B cell (primary cell): ENCODE data around the gene THRB. TPM values are rescaled to one million over a fixed set of nuclear protein-coding genes. Genes with fewer than 3 reads are reported as not detected.

Experiments
- ATAC-seq: fragments of 200-7000 bp; cut with Tn5 transposase; one replicate; pipeline ENCODE4 v1.10.0; 2021; ENCODE audit warnings: low read depth, mild to moderate bottlenecking, moderate number of reproducible peaks, moderate library complexity
- CTCF ChIA-PET: fragments of 350-600 bp; sonication (Branson Sonifier 250); formaldehyde crosslinking; loops from one replicate; lab custom pipeline; 2021; ENCODE audit warnings: antibody characterized with exemption, inconsistent platforms; lab: Charles Lee
- POLR2A ChIA-PET: fragments of 350-600 bp; sonication (Branson Sonifier 250); formaldehyde crosslinking; loops from one replicate; lab custom pipeline; 2021; ENCODE audit warnings: antibody characterized with exemption; lab: Charles Lee
- DNase-seq: peaks from one replicate; pipeline ENCODE4 v3.0.0; 2013
- H2AFZ ChIP-seq: 2 replicates; pipeline ENCODE4 v1.6.1; 2012; ENCODE audit warnings: mild to moderate bottlenecking, low read depth, low read length; ENCODE audit not compliant: insufficient read depth, poor library complexity, severe bottlenecking
- H3K27ac ChIP-seq, 2 donors: 1 replicate in 1 of 2; 2 replicates in 1 of 2; pipeline ENCODE4 v1.5.1; 2012 to 2013; ENCODE audit warnings: low read length in 2 of 2, mild to moderate bottlenecking in 2 of 2, moderate library complexity in 1 of 2
- H3K27me3 ChIP-seq, 4 experiments: fragments of 200-600 bp in 1 of 4; sonication (generic) in 1 of 4; replicated peaks in 1 of 4; 1 replicate in 2 of 4; 2 replicates in 2 of 4; pipeline versions ENCODE4 v1.6.1 to v1.7.0; 2013 to 2016; ENCODE audit warnings: low read length in 3 of 4, mild to moderate bottlenecking in 2 of 4, mixed read lengths in 1 of 4, moderate library complexity in 1 of 4; ENCODE audit not compliant: insufficient read depth in 4 of 4, control insufficient read depth in 3 of 4; ENCODE audit errors: control extremely low read depth in 1 of 4
- H3K36me3 ChIP-seq, 2 experiments: replicated peaks in 1 of 2; 1 replicate in 1 of 2; 2 replicates in 1 of 2; pipeline versions ENCODE4 v1.6.1 to v1.7.1; 2013; ENCODE audit warnings: low read length in 1 of 2; ENCODE audit not compliant: insufficient read depth in 2 of 2, control insufficient read depth in 1 of 2; ENCODE audit errors: control extremely low read depth in 1 of 2, extremely low read depth in 1 of 2
- H3K4me1 ChIP-seq, 2 donors: fragments of 200-600 bp in 1 of 2; sonication (generic) in 1 of 2; 1 replicate in 1 of 2; 2 replicates in 1 of 2; pipeline versions ENCODE4 v1.5.1 to v1.6.1; 2013 to 2017; ENCODE audit warnings: low read length in 2 of 2; ENCODE audit not compliant: control insufficient read depth in 2 of 2, insufficient read depth in 2 of 2
- H3K4me2 ChIP-seq: replicated peaks from 2 replicates; pipeline ENCODE3; 2012; ENCODE audit warnings: mild to moderate bottlenecking, low read depth, low read length; ENCODE audit not compliant: poor library complexity, severe bottlenecking
- H3K4me3 ChIP-seq, 5 experiments: fragments of 200-600 bp in 1 of 5; sonication (generic) in 1 of 5; 1 replicate in 3 of 5; 2 replicates in 2 of 5; pipeline versions ENCODE4 v1.5.1 to v1.7.0; 2011 to 2016; ENCODE audit warnings: low read length in 4 of 5, mild to moderate bottlenecking in 4 of 5, low read depth in 2 of 5, control low read depth in 1 of 5, moderate library complexity in 1 of 5; ENCODE audit not compliant: insufficient read depth in 1 of 5; ENCODE audit errors: control extremely low read depth in 1 of 5, extremely low read depth in 1 of 5
- H3K79me2 ChIP-seq: fragments of 200-600 bp; sonication (generic); one replicate; pipeline ENCODE4 v1.6.0; 2016; ENCODE audit warnings: low read length; ENCODE audit not compliant: control insufficient read depth, insufficient read depth
- H3K9ac ChIP-seq: fragments of 200-600 bp; sonication (generic); 2 replicates; pipeline ENCODE4 v1.6.1; 2017; ENCODE audit warnings: mild to moderate bottlenecking, low read length, moderate library complexity
- H3K9me3 ChIP-seq, 3 donors: one replicate each; pipeline versions ENCODE4 v1.6.1 to v1.7.1; 2013; ENCODE audit warnings: low read length in 2 of 3; ENCODE audit not compliant: control insufficient read depth in 2 of 3, insufficient read depth in 1 of 3; ENCODE audit errors: control extremely low read depth in 1 of 3
- H4K20me1 ChIP-seq: 2 replicates; pipeline ENCODE4 v1.6.0; 2012; ENCODE audit warnings: mild to moderate bottlenecking, low read length; ENCODE audit not compliant: insufficient read depth, control insufficient read depth, poor library complexity, severe bottlenecking
- H3K27ac Mint-ChIP-seq: one replicate; pipeline ENCODE4 v1.8.0; 2021; ENCODE audit warnings: mixed read lengths
- H3K27me3 Mint-ChIP-seq: one replicate; pipeline ENCODE4 v1.8.0; 2021; ENCODE audit warnings: mixed read lengths
- H3K4me1 Mint-ChIP-seq: one replicate; pipeline ENCODE4 v1.8.0; 2021; ENCODE audit warnings: mixed read lengths
- H3K4me3 Mint-ChIP-seq: one replicate; pipeline ENCODE4 v1.8.0; 2021; ENCODE audit warnings: mixed read lengths
- H3K9me3 Mint-ChIP-seq: one replicate; pipeline ENCODE4 v1.8.0; 2022; ENCODE audit warnings: mixed read lengths; ENCODE audit not compliant: insufficient read depth
- CTCF ChIP-seq: fragments of 200-600 bp; IDR thresholded peaks from one replicate; pipeline ENCODE4 v1.8.0; 2022; ENCODE audit warnings: antibody characterized with exemption, mild to moderate bottlenecking
- EZH2 ChIP-seq: IDR thresholded peaks from 2 replicates; pipeline ENCODE4 v1.6.1; 2012; ENCODE audit warnings: borderline replicate concordance, low read depth, mild to moderate bottlenecking, moderate library complexity, low read length; ENCODE audit not compliant: insufficient read depth, poor library complexity, severe bottlenecking
- WGBS: methylation state at CpG from one replicate; pipeline ENCODE4 v1.1.5; 2013; ENCODE audit warnings: missing lambda C conversion rate; ENCODE audit not compliant: insufficient coverage; 5-methylcytosine and 5-hydroxymethylcytosine counted together
- intact Hi-C: fragments of 100-400 bp; cut with micrococcal nuclease; formaldehyde crosslinking; loops from one replicate; pipeline ENCODE4 v1.10.0; 2022
- polyA plus RNA-seq: library from polyadenylated mRNA; depleted of rRNA; stranded (reverse); fragments of >200 nt; gene quantifications from 2 replicates; pipeline ENCODE4 v1.2.3, GENCODE V29; 2012
- total RNA-seq, 2 donors: library from RNA; stranded (reverse); fragments of 120-200 nt in 1 of 2; gene quantifications; 1 replicate in 1 of 2; 2 replicates in 1 of 2; pipeline versions ENCODE4 v1.2.3 to v1.2.4, GENCODE V29; 2013 to 2022

Gene THRB
- total and polyA plus RNA-seq, 2 donors (not counting 1 experiment from before 2014, with no cell fraction given): 0.86 to 1.8 TPM

- Histone ChIP-seq H3K9ac (no peak overlapping the region), H3K4me3 (no peak overlapping the region), H3K4me2 (no peak overlapping the region), H3K79me2 (no peaks in the 10 kb centered on the region), H3K9me3 (no peaks in the 10 kb centered on the region), H3K36me3 (no peaks in the 10 kb centered on the region), H3K27me3 (no peaks in the 10 kb centered on the region), H4K20me1 (no peaks in the 10 kb centered on the region), H3K27ac (no peak overlapping the region), H2AFZ (no peak overlapping the region), H3K4me1 (no peaks in the 10 kb centered on the region)
- Mint-ChIP-seq H3K4me3 (no peak overlapping the region), H3K4me1 (peaks cover 10% of the 10 kb centered on the region), H3K27ac (no peak overlapping the region), H3K27me3 (no peaks in the 10 kb centered on the region), H3K9me3 (no peaks in the 10 kb centered on the region)
- ChIA-PET POLR2A (no interaction called here), CTCF (interaction anchor here (1.4 kb wide), 1 partner anchor 29 kb away, joined by 3 read pairs; no protein-coding TSS in a partner anchor)
- ATAC-seq: no peak
- WGBS: no CpG with 5 or more reads among the region's 2 CpGs
- no peak for TF ChIP-seq CTCF
- no peak for TF ChIP-seq EZH2
- no peak for DNase-seq
- intact Hi-C loops: no loop called here
Observed at GRCh38 chr3:24154013-24154695, 340.5 kb downstream of the THRB start.

DNA sequence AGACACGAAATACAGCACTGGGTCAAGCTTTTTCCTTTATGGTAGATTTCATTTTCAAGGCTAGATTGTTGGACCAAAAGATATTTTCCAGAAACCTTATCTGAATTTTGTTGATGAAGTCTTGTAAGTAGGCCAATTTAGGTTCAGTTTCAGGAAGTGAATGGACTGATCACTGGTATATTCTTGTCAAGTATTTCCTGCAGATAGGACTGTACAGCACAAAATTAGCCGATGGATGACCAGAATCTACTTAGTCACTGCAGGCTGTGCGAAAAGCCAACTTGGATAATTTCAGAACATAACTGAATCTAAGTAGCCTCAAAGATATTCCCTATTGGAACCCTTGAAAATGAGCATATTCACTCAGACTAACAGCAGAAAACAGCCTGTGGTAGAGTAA, 343.1 kb downstream of the THRB start:
- Histone ChIP-seq H3K9ac (no peak overlapping the region), H4K20me1 (no peaks in the 10 kb centered on the region), H2AFZ (no peak overlapping the region), H3K4me2 (no peak overlapping the region), H3K4me1 (no peaks in the 10 kb centered on the region), H3K27ac (no peak overlapping the region), H3K27me3 (no peaks in the 10 kb centered on the region), H3K79me2 (no peaks in the 10 kb centered on the region), H3K36me3 (no peaks in the 10 kb centered on the region), H3K9me3 (no peaks in the 10 kb centered on the region), H3K4me3 (no peak overlapping the region)
- Mint-ChIP-seq H3K9me3 (no peaks in the 10 kb centered on the region), H3K27me3 (no peaks in the 10 kb centered on the region), H3K4me1 (peaks cover 10% of the 10 kb centered on the region), H3K27ac (no peak overlapping the region), H3K4me3 (no peak overlapping the region)
- intact Hi-C loops: no loop called here
- ATAC-seq: no peak
- TF ChIP-seq CTCF (no peak), EZH2 (no peak)
- CTCF ChIA-PET: no interaction called here
- 65% methylated on average over 2 of the region's 3 CpGs for WGBS
- POLR2A ChIA-PET: no interaction called here
- DNase-seq: no peak
